ENCODE data around the gene CYTH3. TPM values are rescaled to one million over a fixed set of nuclear protein-coding genes. Genes with fewer than 3 reads are reported as not detected.

The CYTH3 gene
- total RNA-seq, 1 donor from 2014 or later: 2.6 TPM

DNA sequence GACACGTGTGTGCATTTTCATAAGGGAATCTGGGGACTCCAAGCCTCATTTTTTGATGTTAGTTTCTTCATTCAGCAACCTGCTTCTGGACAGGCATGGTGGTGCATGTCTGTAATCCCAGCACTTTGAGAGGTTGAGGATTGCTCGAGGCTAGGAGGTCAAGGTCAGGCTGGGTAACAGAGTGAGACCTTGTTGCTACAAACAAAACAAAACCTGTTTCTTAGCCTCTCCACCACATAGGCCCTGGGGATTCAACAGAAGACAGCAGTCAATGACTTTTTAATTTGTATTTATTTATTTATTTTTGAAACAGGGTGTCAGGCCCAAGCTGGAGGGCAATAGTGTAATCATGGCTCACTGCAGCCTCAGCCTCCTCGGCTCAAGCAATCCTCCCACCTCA, 6.9 kb upstream of the CYTH3 start:
- Mint-ChIP-seq H3K36me3 (ENCODE audit: low read depth) (no peaks in the 10 kb centered on the region), H3K4me3 (no peak overlapping the region), H3K9me3 (no peaks in the 10 kb centered on the region), H3K4me1 (no peaks in the 10 kb centered on the region), H3K27ac (no peak overlapping the region), H3K27me3 (no peaks in the 10 kb centered on the region)
- ChIA-PET CTCF (no interaction called here), POLR2A (no interaction called here)
- ATAC-seq (ENCODE audit: low read depth): no peak
- TF ChIP-seq, protein P1, sequence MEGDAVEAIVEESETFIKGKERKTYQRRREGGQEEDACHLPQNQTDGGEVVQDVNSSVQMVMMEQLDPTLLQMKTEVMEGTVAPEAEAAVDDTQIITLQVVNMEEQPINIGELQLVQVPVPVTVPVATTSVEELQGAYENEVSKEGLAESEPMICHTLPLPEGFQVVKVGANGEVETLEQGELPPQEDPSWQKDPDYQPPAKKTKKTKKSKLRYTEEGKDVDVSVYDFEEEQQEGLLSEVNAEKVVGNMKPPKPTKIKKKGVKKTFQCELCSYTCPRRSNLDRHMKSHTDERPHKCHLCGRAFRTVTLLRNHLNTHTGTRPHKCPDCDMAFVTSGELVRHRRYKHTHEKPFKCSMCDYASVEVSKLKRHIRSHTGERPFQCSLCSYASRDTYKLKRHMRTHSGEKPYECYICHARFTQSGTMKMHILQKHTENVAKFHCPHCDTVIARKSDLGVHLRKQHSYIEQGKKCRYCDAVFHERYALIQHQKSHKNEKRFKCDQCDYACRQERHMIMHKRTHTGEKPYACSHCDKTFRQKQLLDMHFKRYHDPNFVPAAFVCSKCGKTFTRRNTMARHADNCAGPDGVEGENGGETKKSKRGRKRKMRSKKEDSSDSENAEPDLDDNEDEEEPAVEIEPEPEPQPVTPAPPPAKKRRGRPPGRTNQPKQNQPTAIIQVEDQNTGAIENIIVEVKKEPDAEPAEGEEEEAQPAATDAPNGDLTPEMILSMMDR (IDR thresholded peaks at IDR 0.05): no peak
- intact Hi-C loops (cut with micrococcal nuclease): no loop called here
- DNase-seq: no peak

DNA sequence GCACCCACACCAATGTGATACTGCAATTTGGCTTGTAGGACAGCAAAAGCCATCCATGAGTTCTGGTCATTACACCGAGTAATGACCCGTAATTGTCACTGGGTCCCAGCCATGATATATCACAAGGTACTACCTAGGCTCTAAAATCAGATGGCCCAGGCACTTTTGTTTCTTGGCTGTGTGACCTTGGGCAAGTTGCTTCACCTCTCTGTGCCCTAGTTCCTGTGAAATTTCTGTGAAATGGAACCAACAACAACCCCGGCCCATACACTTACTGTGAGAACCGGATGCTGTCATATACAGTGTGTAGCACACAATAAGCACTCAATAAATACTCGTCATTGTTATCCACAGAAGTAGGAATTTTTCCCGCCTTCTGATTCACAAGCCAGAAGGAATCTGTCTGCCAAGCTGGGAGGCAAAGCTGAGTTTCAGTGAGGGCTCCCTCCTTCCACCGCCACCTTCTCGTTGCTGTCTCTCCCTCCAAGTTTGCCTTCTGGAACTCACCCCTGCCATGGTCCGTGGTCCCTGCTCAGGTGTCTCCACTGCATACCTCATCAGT, 6.4 kb upstream of the CYTH3 start:
- DNase-seq: no peak
- CTCF ChIA-PET: no interaction called here
- no peaks in the 10 kb centered on the region for H3K36me3 Mint-ChIP-seq (ENCODE audit: low read depth)
- ATAC-seq (ENCODE audit: low read depth): no peak
- H3K27ac Mint-ChIP-seq: no peak overlapping the region
- no peaks in the 10 kb centered on the region for H3K27me3 Mint-ChIP-seq
- H3K9me3 Mint-ChIP-seq: no peaks in the 10 kb centered on the region
- TF ChIP-seq, protein P1 (IDR thresholded peaks at IDR 0.05): no peak
- POLR2A ChIA-PET: interaction anchor here (0.6 kb wide), 1 partner anchor 432 kb away, joined by 5 read pairs; no protein-coding TSS in a partner anchor
- intact Hi-C loops (cut with micrococcal nuclease): no loop called here
- no peak overlapping the region for H3K4me3 Mint-ChIP-seq
- no peaks in the 10 kb centered on the region for H3K4me1 Mint-ChIP-seq

DNA sequence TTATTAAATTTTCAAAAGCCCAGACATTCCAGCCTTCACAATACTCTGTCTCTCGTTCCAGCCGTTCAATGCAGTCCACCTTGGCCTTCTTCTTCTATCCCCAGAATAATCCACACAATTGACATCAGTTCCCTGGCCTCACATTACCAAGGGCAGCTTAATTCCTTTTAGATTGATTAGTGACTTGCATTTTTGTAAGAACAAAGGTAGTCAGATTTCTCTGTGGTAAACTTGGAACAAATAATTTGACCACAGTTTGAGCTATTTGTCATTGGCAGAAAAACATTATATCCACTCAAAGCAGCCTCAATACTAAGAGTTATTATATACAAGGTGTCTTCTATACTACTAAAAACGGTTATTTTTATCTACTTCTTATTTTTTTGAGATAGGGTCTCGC, 5.1 kb upstream of the CYTH3 start:
- H3K36me3 Mint-ChIP-seq (ENCODE audit: low read depth): no peaks in the 10 kb centered on the region
- TF ChIP-seq, protein P1 (IDR thresholded peaks at IDR 0.05): no peak
- H3K4me1 Mint-ChIP-seq: peaks cover 4% of the 10 kb centered on the region
- DNase-seq: no peak
- ChIA-PET CTCF (no interaction called here), POLR2A (no interaction called here)
- no peak overlapping the region for H3K27ac Mint-ChIP-seq
- no peaks in the 10 kb centered on the region for H3K27me3 Mint-ChIP-seq
- H3K9me3 Mint-ChIP-seq: no peaks in the 10 kb centered on the region
- no peak for ATAC-seq (ENCODE audit: low read depth)
- intact Hi-C loops (cut with micrococcal nuclease): no loop called here
- H3K4me3 Mint-ChIP-seq: no peak overlapping the region

DNA sequence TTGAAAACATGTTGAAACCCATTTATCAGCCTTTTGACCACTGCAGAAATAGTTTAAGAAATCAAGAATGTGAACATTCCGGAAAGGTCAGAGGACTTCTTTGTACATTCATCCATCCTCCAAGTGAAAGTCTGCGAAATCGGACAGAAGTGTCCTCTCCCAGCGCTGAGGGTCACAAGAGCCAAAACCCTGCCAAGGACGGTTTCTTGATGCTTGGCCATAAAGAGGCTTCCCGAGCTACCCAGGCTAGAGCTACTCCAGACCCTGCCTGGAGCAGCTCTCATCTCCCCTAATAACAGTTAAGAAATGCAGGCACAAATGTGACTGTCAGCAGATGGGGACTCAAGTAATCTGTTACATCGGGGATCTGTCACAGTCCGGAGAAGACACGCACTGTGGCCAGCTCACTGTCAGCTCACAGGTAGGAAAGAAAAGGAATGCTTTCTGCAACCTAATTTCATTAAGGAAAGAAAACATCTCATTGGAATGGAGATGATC, 4.5 kb upstream of the CYTH3 start:
- no peak for DNase-seq
- Mint-ChIP-seq H3K4me3 (no peak overlapping the region), H3K9me3 (no peaks in the 10 kb centered on the region), H3K27me3 (no peaks in the 10 kb centered on the region), H3K27ac (no peak overlapping the region), H3K36me3 (ENCODE audit: low read depth) (no peaks in the 10 kb centered on the region), H3K4me1 (peaks cover 4% of the 10 kb centered on the region)
- TF ChIP-seq, protein P1 (IDR thresholded peaks at IDR 0.05): no peak
- intact Hi-C loops (cut with micrococcal nuclease): no loop called here
- ChIA-PET CTCF (no interaction called here), POLR2A (no interaction called here)
- no peak for ATAC-seq (ENCODE audit: low read depth)

DNA sequence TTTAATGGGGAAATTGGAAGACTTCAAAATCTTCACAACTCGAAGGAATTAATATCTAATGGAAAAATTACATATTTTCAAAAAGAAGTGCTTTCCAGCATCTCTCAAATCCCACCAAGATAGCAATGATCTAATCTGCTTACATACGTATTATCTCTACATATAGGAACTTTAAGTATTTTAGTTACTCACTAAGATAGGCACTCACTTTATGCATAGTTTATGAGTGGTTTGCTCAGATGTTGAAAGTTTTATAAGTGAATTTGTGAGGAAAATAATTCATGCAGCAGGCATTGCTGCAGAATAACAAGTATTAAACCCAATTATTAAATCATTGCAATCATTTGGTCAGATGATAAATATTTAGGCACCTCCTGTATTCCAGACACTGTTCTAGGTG, 2.3 kb upstream of the CYTH3 start:
- ChIA-PET CTCF (no interaction called here), POLR2A (no interaction called here)
- H3K4me3 Mint-ChIP-seq: no peak overlapping the region
- no peak overlapping the region for H3K27ac Mint-ChIP-seq
- H3K27me3 Mint-ChIP-seq: peaks cover 7% of the 10 kb centered on the region
- H3K36me3 Mint-ChIP-seq (ENCODE audit: low read depth): no peaks in the 10 kb centered on the region
- no peaks in the 10 kb centered on the region for H3K9me3 Mint-ChIP-seq
- H3K4me1 Mint-ChIP-seq: peaks cover 19% of the 10 kb centered on the region
- no peak for DNase-seq
- TF ChIP-seq, protein P1 (IDR thresholded peaks at IDR 0.05): no peak
- ATAC-seq (ENCODE audit: low read depth): no peak
- intact Hi-C loops (cut with micrococcal nuclease): loop anchor here (5.0 kb wide), 3 partner anchors 47 to 452 kb away; no protein-coding TSS in a partner anchor

All from activated B cell treated with CpG ODN at 0.5 μM for 24 hours (primary cell).